GM18519 (cell line): ENCODE measurements around the gene COMTD1.
A peak's percentile ranks its signal among the peaks of the same experiment; 100 is the strongest.
"Not testable (repeated sequence)": the region's sequence is repeated elsewhere in the genome, so short reads cannot be mapped to it uniquely, and the experiment has no call there.

Experiments
- ATAC-seq: cut with Tn5 transposase; IDR thresholded peaks from one replicate; pipeline ENCODE4 v1.9.1; 2021; ENCODE audit warnings: mild to moderate bottlenecking, moderate library complexity; ENCODE audit not compliant: unreplicated experiment, low FRiP score

Gene COMTD1

DNA sequence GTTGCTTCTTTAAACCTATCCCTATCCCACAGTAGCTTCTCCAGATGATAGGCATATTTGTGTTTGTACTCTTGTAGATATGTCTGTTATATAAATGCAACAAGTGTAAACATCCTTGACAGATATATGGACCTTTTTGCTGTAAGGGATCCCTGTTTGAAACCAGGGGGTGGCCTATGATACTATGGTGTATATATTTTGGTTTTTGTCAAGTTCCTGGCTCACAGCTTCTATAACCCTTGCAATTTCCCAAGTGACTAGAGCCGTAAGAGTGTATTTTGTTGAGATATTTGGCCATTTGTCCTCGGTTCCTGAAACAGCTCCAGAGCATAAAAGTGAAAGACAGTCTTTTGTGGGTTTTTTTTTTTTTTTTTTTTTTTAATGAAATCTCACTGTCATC is 9.7 kb downstream of the COMTD1 start:
- ATAC-seq, result no peak

- ATAC-seq, result no peak
Observed at GRCh38 chr10:75223507-75223906, 12.2 kb downstream of the COMTD1 start.

GRCh38 chr10:75221492-75221891 is 14.3 kb downstream of the COMTD1 start:
- ATAC-seq, result not testable (repeated sequence)

DNA sequence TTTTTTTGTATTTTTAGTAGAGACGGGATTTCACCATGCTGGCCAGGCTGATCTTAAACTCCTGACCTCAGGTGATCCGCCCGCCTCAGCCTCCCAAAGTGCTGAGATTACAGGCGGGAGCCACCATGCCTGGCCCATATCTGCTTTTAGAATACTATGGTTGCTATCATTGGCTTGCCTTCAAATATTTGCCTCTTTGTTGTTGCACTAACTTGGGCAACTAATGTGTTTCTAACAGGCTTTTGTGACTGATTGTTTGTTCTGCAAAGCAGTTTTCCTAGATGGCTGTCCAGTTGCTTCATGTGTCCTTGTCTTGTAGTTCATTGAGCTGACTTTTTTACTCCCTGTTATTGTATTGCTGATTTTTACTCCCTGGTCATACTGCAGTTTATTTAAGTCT is 15.5 kb downstream of the COMTD1 start:
- no peak for ATAC-seq

DNA sequence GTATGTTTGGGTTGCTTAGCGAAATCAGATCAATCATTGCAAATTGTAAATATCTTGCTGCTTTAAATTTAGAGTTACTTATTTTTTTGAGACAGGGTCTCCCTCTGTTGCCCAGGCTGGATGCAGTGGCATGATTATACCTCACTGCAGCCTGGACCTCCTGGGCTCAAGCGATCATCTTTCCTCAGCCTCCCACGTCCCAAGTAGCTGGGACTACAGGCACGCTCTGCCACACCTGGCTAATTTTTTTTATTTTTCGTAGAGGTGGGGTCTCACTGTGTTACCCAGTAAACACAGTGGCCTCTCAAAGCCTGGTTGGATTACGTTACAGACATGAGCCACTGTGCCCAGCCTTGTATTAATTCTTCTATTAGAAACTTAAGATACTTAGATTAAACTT is 23.4 kb downstream of the COMTD1 start:
- no peak for ATAC-seq

DNA sequence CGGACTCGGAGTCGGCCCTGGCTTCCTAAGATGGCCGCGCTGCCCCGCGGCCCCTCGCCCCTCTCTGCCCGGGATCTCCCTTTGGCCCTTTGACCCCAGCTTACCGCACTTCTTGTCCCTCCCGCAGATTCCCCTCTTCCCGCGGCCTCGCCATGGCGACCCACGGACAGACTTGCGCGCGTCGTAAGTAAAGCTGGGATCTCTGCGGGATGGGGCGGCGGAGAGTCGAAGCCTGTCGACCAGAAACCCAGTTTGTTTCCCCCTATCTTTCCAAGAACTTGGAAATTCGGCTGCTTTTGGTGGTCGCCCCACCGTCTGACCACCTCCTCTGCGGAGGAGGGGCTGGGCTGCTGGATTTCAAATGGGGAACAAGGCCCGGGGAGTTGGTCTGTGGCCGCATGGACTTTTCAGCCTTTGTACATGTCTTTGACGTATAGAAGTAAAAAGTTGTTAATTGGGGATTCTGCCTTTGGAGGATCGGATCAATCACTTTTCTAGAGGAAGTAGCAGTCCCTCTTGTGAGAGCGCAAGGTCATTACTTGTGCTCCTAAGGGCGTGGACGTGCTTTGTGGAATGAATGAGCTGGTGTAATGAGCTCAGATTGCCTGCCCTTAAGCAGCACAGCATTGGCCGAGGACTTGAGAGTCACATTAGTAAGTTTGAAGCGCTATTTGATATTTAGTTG is 24.6 kb downstream of the COMTD1 start:
- no peak for ATAC-seq

DNA sequence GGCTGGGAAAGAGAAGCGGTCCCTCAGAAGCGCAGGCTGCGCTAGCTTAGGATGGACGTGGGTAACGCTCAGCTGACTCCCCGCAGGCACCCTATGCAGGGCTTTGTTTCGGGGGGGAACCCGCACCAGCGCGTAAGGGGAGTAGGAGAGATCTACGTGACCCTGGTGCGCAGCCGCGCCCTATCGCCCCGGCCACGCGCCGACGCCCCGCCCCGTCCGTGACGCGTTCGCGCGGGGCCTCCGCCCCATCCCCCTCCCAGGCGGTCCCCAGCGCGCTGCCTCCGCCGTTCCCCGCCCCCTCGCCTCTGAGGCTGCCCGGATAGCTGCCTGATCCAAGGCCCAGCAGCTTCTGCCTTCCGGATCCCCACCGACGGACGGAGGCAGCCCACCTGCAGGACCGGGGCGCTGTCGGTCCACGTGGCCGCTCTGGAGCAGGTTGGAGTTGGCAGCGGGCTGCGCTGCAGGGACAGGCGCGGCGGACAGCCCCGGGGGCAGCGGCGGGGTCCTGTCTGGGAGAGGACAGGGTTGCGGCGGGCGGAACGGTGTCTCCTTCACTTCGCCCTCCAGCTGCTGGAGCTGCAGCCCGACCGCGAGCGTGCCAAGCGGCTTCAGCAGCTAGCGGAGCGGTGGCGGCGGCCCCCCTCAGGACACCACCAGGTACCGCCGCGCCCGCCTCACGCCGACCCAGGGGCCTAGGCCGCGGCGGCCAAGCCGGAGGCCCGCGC is 25.3 kb downstream of the COMTD1 start, which contains the start of gene VDAC2:
TSS of gene VDAC2 (plus strand) at position 515 of the 725 bp plus-strand sequence. CDS start 363 bp downstream, outside the sequence.
- ATAC-seq, result peak; percentile 85

- peak; percentile 35 for ATAC-seq
Observed at GRCh38 chr10:75209921-75210281, 25.9 kb downstream of the COMTD1 start.

DNA sequence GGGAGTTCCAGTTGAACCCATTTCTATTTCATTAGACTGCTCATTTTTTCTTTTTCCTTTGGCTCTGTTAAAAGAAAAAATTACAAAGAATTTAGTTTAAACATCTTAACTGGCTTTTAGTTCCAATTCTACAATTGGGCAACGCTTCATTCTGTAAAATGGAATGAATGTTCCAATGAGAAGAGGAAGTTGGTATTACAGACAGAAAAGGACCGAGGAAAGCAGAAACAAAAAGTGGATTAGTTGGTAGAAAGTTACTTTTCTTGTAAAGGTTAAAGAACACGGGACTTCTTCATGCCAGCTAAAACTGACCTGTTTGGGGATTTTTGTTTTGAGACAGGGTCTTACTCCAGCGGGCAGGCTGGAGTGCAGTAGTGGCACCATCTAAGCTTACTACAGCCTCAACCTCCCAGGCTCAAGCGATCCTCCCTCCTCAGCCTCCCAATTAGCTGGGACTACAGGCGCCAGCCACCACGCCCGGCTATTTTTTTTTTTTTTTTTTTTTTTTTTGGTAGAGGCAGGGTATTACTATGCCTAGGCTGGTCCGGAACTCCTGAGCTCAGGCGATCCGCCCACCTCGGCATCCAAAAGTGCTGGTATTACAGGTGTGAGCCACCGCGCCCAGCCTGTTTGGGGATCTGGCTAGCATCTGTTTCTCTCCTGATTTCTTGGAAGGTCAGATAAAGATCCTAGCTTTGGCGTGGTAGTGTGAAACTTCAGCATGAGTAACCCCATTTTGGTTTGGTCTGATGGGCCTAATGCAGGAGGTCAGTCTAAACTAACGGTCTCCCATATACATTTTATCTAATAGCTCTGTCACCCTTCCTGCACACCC is 26.5 kb downstream of the COMTD1 start:
- ATAC-seq, result no peak

DNA sequence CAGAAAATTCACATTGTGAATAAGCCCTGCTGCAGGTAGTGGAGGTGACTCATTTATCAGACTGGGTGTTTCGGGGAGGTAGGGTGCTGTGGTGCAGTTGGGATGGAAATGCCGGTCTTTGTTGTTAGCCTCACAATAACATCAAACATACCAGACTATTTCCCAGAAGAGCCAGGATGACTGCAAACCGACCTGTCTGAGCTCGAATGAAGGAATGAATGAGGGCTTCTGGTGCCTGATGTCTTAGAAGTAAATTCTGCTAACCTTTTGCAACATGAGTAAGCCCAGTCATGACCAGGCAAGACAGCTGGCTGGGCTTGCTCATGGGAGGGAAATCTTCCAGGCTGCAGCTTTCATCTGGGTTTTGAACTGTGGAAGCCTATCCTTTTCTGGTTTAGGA is 27.6 kb downstream of the COMTD1 start:
- ATAC-seq, result no peak

DNA sequence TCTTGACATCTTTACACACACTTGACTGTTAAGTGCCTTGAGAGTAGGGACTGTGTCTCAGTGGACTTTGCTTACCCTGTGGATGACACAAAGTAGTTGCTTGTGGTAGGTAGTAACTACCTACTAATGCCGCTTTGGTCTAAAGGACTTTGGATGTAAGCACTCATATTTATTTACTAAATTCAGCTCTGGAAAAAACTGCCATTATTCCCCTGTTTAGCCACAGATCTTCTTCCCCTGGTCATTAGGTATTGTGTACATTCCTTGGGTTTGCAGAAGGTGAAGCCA is 28.0 kb downstream of the COMTD1 start:
- ATAC-seq, result no peak

DNA sequence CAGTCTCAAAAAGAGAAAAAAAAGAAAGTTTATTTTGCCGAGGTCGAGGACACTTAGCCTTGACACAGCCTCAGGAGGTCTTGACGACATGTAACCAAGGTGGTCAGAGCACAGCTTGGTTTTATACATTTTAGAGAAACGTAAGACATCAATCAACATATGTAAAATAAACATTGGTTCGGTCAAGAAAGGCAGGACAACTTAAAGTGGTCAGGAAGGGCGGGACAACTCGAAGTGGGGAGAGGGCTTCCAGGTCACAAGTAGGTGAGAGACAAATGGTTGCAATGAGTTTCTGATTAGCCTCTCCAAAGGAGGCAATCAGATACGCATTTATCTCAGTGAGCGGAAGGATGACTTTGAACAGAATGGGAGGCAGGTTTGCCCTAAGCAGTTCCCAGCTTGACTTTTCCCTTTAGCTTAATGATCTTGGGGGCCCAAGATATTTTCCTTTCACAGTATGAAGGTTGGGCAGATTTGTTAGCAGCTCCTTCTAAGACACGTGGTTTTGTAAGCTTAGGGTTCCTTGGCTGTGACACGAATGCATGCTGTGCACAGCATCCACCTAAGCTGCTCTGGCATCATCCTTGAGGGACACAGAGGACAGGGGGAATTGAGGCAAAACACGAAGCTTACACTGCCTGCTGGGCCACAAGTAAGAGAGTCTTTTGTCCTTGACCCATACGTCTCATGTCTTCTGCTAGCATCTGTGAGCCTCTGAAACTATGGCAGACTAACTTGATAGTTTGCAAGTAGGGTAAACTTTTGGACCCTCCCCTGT is 28.5 kb downstream of the COMTD1 start:
- no peak for ATAC-seq

- ATAC-seq, result not testable (repeated sequence)
Observed at GRCh38 chr10:75206638-75207037, 29.1 kb downstream of the COMTD1 start.

- ATAC-seq, result no peak
Observed at GRCh38 chr10:75205908-75206307, 29.8 kb downstream of the COMTD1 start.

DNA sequence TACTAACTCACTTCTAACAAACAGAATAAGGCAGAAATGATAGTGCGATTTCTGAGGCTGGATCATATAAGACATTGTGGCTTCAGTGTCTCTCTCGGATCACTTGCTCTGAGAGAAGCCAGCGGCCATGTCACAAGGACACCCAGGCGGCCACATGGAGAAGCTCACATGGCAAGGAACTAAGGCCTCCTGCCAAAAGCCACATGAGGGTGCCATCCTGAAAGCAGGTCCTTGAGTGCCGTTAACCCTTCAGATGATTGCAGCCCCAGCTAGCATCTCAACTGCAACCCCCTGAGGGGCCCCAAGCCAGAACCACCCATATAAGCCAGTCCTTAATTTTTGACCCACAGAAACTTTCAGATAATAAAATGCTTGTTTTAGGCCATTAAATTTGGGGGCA is 32.0 kb downstream of the COMTD1 start:
- ATAC-seq, result no peak

DNA sequence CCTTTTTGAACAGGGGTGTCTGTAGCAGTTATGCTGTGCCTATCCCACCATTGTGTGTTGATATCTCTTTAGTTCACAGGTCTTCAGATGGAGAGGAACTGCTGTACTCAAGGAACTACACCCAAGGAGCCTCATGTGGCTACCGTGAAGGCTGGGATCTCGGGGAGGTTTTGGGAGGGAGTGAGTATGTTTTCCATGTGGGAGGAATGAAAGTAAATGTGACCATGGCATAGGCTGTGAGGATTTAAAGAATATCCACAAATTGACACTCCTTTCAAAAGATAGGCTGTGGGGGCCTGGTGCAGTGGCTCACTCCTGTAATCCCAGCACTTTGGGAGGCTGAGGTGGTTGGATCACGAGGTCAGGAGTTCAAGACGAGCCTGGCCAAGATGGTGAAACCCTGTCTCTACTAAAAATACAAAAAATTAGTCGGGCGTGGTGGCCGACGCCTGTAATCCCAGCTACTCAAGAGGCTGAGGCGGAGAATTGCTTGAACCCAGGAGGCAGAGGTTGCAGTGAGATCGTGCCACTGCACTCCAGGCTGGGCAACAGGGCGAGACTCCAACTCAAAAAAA is 32.6 kb downstream of the COMTD1 start:
- ATAC-seq, result not testable (repeated sequence)

DNA sequence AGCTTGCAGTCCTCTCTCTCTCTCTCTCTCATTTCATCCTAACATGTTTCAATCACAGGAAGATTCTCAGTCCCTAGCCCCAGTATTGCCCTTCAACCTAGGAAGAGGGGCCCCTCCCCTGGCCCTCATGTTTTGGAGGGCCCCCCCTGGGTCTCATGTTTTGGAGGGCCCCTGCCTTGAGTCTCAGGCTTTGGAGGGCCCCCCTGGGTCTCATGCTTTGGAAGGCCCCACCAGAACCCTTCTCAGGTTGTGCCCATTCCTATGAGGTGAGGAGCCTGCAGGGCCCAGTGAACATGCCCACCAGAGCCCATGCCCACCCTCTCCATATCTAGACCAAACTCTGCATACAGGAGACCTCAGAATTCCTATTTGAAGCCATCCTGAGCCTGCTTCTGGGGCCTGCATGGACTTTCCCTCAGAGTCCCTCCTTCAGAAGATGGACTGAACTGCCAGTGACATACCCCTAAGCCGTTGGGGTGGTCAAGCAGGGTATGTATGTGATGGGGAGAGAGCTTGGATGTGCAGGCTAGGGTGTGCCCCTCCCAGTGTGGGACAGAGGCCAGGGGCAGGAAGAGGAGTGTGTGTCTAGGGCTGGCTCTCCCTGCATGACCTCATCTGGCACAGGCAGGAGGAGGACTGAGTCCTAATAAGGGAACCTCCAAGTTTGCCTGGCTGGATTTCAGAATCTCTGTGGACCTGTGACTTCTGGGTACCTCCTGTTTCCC is 33.3 kb downstream of the COMTD1 start:
- ATAC-seq, result no peak

GRCh38 chr10:75201793-75202307 is 33.9 kb downstream of the COMTD1 start:
- no peak for ATAC-seq

DNA sequence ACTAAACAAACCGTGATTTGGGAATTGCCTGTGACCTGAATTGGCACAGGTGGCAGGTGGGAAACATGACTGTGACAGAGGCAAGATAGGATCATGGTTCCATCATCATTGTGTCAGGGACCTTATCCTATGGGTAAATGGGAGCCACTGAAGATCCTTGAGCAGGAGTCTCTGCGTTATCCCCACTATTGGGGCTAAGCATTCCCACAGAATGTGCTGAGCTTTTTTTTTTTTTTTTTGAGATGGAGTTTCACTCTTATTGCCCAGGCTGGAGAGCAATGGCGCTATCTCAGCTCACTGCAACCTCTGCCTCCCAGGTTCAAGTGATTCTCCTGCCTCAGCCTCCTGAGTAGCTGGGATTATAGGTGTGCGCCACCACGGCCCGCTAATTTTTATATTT is 35.8 kb downstream of the COMTD1 start:
- ATAC-seq, result not testable (repeated sequence)
